K562 (cell line): ENCODE measurements around the gene LRP6. TPM values are rescaled to one million over a fixed set of nuclear protein-coding genes. Genes with fewer than 3 reads are reported as not detected.

Experiments
- CAMTA2 ChIP-seq: fragments of 250-450 bp; sonication (Bioruptor Pico); conservative IDR thresholded peaks from 2 replicates; pipeline ENCODE4 v1.5.1; 2022
- HCFC1 ChIP-seq: IDR thresholded peaks from 2 replicates; pipeline ENCODE4 v1.6.1; 2012; ENCODE audit warnings: low read depth, low read length, improper control_type of control experiment
- HMGXB4 ChIP-seq: sonication (generic); formaldehyde crosslinking; IDR thresholded peaks from 2 replicates; pipeline ENCODE4 v1.8.1; 2023; ENCODE audit warnings: mild to moderate bottlenecking, missing genetic modification reagents
- PHB2 ChIP-seq: fragments of 450-650 bp; IDR thresholded peaks from 2 replicates; pipeline ENCODE4 v1.6.1; 2017; ENCODE audit warnings: low read depth
- SNRNP70 ChIP-seq: fragments of 200-400 bp; formaldehyde crosslinking; optimal IDR thresholded peaks from 2 replicates; pipeline ENCODE3; 2017; ENCODE audit warnings: low read depth, low read length
- USF2 ChIP-seq: sonication (generic); formaldehyde crosslinking; IDR thresholded peaks from 2 replicates; pipeline ENCODE4 v1.5.0; 2020; ENCODE audit warnings: missing genetic modification reagents
- XRCC5 ChIP-seq: fragments of 200-400 bp; formaldehyde crosslinking; IDR thresholded peaks from 2 replicates; pipeline ENCODE4 v1.6.1; 2017; ENCODE audit warnings: low read depth, mild to moderate bottlenecking, low read length
- ZNF212 ChIP-seq: fragments of 450-650 bp; formaldehyde crosslinking; IDR thresholded peaks from 2 replicates; pipeline ENCODE4 v1.4.0; 2020; ENCODE audit warnings: mild to moderate bottlenecking
- ZNF407 ChIP-seq: fragments of 450-650 bp; IDR thresholded peaks from 2 replicates; pipeline ENCODE4 v1.6.1; 2016; ENCODE audit warnings: low read depth
- ZNF431 ChIP-seq: sonication (generic); formaldehyde crosslinking; IDR thresholded peaks from 2 replicates; pipeline ENCODE4 v1.8.0; 2022; ENCODE audit warnings: mild to moderate bottlenecking, missing genetic modification reagents
- ZNF609 ChIP-seq: sonication (generic); formaldehyde crosslinking; IDR thresholded peaks from 2 replicates; pipeline ENCODE4 v1.8.1; 2023; ENCODE audit warnings: missing genetic modification reagents, mild to moderate bottlenecking, borderline replicate concordance
- polyA plus RNA-seq, 8 experiments: library from polyadenylated mRNA; depleted of rRNA in 4 of 8; stranded (reverse) in 5 of 8; unstranded in 3 of 8; fragments of >200 nt; fragmentation: Nextera tagmentation in 2 of 8; fragmentation: Illumina TruSeq in 1 of 8; extraction: Ambion mirVana in 2 of 8; extraction: Trizol in 1 of 8; gene quantifications; 2 replicates each; pipeline versions ENCODE4 v1.2.1 to v1.2.3, GENCODE V29; 2011 to 2014; ENCODE audit warnings: inconsistent platforms in 1 of 8, missing spikeins in 1 of 8
- total RNA-seq, 7 experiments: library from RNA; depleted of rRNA in 6 of 7; stranded (reverse); fragments of >200 nt in 6 of 7; fragmentation: Illumina TruSeq in 2 of 7; extraction: Trizol in 2 of 7; gene quantifications; 2 replicates each; pipeline versions ENCODE4 v1.2.1 to v1.2.3, GENCODE V29; 2011 to 2021; ENCODE audit warnings: low replicate concordance in 1 of 7

The LRP6 gene
- total and polyA plus RNA-seq, 9 of the 15 experiments (the other 6 are each of a cell fraction or from before 2014, with no cell fraction given) = 3.0 to 17.0 (median 10.8) TPM

- TF ChIP-seq ZNF407 = no peak
- TF ChIP-seq ZNF212 = no peak
- TF ChIP-seq SNRNP70 = no peak
- TF ChIP-seq USF2 = no peak
- no peak; the same call in 1 of the 2 replicates for TF ChIP-seq HCFC1
- TF ChIP-seq CAMTA2 = no peak
- TF ChIP-seq XRCC5 = peak; percentile 86; the same call in 1 of the 2 replicates
- no peak for TF ChIP-seq ZNF431 (CRISPR knock-in tag)
- 0 out of 2 replicates have a peak, but pooled peaks have one; percentile 43 for TF ChIP-seq PHB2
- TF ChIP-seq ZNF609 (CRISPR knock-in tag) = peak; percentile 44; the same call in 1 of the 2 replicates
- TF ChIP-seq HMGXB4 = no peak
Observed at GRCh38 chr12:12266873-12267741, at the start of gene LRP6 (continued).
